ENCODE data around the gene EPN1. TPM values are rescaled to one million over a fixed set of nuclear protein-coding genes. Genes with fewer than 3 reads are reported as not detected.

EPN1 gene
- total and polyA plus RNA-seq, 2 of the 8 experiments (the other 6 are each of a cell fraction or from before 2014, with no cell fraction given) = 49.6 to 200 TPM

- TF ChIP-seq CHD7 (IDR thresholded peaks at IDR 0.05; ENCODE audit: insufficient replicate concordance, low read length) = no peak
- TF ChIP-seq GTF2F1 (IDR thresholded peaks at IDR 0.05; ENCODE audit: borderline replicate concordance, low read depth, low read length) = no peak
- no peak for TF ChIP-seq POU5F1 (IDR thresholded peaks at IDR 0.05; ENCODE audit: low read depth, low read length)
- TF ChIP-seq BRCA1 (IDR thresholded peaks at IDR 0.05; ENCODE audit: low read depth, low read length) = no peak
Measured at GRCh38 chr19:55700813-55701212, 25.8 kb downstream of the EPN1 start (continued).

Measured in H1 (cell line).